ENCODE measurements around the gene POU6F2.

DNA sequence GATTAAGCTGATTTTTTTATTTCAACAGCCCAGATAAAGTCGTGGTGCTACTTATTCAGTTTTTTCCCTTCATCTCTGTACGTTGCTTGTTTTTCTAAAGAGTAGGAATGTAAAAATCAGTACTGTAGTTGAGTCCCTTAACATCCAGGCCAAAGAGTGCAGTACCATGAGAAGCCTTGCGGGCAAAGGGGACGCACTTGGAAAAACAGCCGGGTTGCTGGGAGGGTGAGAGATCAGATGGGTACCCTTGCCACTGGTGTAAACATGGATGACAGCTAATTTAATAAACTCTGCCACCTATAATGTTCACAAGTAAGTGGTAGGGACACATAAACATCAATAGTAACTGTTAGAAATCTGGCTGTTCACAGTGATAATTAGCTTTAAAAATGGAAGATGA is 175.9 kb downstream of the POU6F2 start:
- TF ChIP-seq, protein P1, sequence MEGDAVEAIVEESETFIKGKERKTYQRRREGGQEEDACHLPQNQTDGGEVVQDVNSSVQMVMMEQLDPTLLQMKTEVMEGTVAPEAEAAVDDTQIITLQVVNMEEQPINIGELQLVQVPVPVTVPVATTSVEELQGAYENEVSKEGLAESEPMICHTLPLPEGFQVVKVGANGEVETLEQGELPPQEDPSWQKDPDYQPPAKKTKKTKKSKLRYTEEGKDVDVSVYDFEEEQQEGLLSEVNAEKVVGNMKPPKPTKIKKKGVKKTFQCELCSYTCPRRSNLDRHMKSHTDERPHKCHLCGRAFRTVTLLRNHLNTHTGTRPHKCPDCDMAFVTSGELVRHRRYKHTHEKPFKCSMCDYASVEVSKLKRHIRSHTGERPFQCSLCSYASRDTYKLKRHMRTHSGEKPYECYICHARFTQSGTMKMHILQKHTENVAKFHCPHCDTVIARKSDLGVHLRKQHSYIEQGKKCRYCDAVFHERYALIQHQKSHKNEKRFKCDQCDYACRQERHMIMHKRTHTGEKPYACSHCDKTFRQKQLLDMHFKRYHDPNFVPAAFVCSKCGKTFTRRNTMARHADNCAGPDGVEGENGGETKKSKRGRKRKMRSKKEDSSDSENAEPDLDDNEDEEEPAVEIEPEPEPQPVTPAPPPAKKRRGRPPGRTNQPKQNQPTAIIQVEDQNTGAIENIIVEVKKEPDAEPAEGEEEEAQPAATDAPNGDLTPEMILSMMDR (conservative IDR thresholded peaks at IDR 0.05; ENCODE audit: low read depth, low read length) = no peak
- TF ChIP-seq POLR2A (IDR thresholded peaks at IDR 0.05; ENCODE audit: low read depth, low read length) = no peak
- no peak for TF ChIP-seq RAD21 (IDR thresholded peaks at IDR 0.05; ENCODE audit: low read length)
- no peak for TF ChIP-seq MXI1 (IDR thresholded peaks at IDR 0.05; ENCODE audit: borderline replicate concordance, low read depth, low read length)
- TF ChIP-seq BHLHE40 (IDR thresholded peaks at IDR 0.05; ENCODE audit: low read depth, low read length) = no peak
- TF ChIP-seq RCOR1 (IDR thresholded peaks at IDR 0.05; ENCODE audit: insufficient replicate concordance, low read length) = no peak
- TF ChIP-seq SMC3 (IDR thresholded peaks at IDR 0.05; ENCODE audit: low read depth, low read length) = no peak
- TF ChIP-seq MAZ (IDR thresholded peaks at IDR 0.05; ENCODE audit: borderline replicate concordance, low read depth, low read length) = no peak
- TF ChIP-seq MAFK (IDR thresholded peaks at IDR 0.05; ENCODE audit: low read depth, low read length) = no peak
- no peak for TF ChIP-seq RFX5 (IDR thresholded peaks at IDR 0.05; ENCODE audit: low read depth, low read length)
- no peak for TF ChIP-seq CEBPB (IDR thresholded peaks at IDR 0.05; ENCODE audit: low read depth, low read length)
- TF ChIP-seq, protein P2, sequence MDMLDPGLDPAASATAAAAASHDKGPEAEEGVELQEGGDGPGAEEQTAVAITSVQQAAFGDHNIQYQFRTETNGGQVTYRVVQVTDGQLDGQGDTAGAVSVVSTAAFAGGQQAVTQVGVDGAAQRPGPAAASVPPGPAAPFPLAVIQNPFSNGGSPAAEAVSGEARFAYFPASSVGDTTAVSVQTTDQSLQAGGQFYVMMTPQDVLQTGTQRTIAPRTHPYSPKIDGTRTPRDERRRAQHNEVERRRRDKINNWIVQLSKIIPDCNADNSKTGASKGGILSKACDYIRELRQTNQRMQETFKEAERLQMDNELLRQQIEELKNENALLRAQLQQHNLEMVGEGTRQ (IDR thresholded peaks at IDR 0.05; ENCODE audit: low read depth, low read length) = no peak
- TF ChIP-seq, protein P3, sequence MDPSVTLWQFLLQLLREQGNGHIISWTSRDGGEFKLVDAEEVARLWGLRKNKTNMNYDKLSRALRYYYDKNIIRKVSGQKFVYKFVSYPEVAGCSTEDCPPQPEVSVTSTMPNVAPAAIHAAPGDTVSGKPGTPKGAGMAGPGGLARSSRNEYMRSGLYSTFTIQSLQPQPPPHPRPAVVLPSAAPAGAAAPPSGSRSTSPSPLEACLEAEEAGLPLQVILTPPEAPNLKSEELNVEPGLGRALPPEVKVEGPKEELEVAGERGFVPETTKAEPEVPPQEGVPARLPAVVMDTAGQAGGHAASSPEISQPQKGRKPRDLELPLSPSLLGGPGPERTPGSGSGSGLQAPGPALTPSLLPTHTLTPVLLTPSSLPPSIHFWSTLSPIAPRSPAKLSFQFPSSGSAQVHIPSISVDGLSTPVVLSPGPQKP (IDR thresholded peaks at IDR 0.05; ENCODE audit: borderline replicate concordance, low read depth, low read length) = no peak
- TF ChIP-seq NFE2L2 (IDR thresholded peaks at IDR 0.05; ENCODE audit: low read depth, low read length) = no peak

All from IMR-90 (cell line).